ENCODE measurements around the gene OR2F2.

Gene OR2F2

GRCh38 chr7:143902332-143902899, 32.6 kb upstream of the OR2F2 start:
- H3K79me2 ChIP-seq (ENCODE audit: insufficient read depth, low read length) = peaks cover 29% of the 10 kb centered on the region
- peak overlapping the region; percentile 76 for H3K4me3 ChIP-seq (ENCODE audit: low read length, poor library complexity, severe bottlenecking)
- H2AFZ ChIP-seq (ENCODE audit: low read length) = peak overlapping the region; percentile 96
- no peaks in the 10 kb centered on the region for H3K27me3 ChIP-seq (ENCODE audit: insufficient read depth, low read length, poor library complexity, severe bottlenecking)
- no peak for TF ChIP-seq EZH2phosphoT487 (IDR thresholded peaks at IDR 0.05; ENCODE audit: borderline replicate concordance)
- TF ChIP-seq CTCF (conservative IDR thresholded peaks at IDR 0.05; ENCODE audit: low read length) = no peak
- H3K9me2 ChIP-seq (replicated peaks; ENCODE audit: low read depth, low read length) = no peaks in the 10 kb centered on the region
- H3K9me3 ChIP-seq (ENCODE audit: insufficient read depth, low read depth, low read length) = no peaks in the 10 kb centered on the region
- H4K20me1 ChIP-seq (ENCODE audit: insufficient read depth, low read length, poor library complexity, severe bottlenecking) = peaks cover 29% of the 10 kb centered on the region
- H3K36me3 ChIP-seq (ENCODE audit: insufficient read depth, low read length) = no peaks in the 10 kb centered on the region
- H3K4me1 ChIP-seq (ENCODE audit: insufficient read depth, low read length, poor library complexity, severe bottlenecking) = peaks cover 35% of the 10 kb centered on the region
- H3K4me2 ChIP-seq (ENCODE audit: low read depth, low read length, poor library complexity, severe bottlenecking) = peak overlapping the region; percentile 90
- H3F3A ChIP-seq (ENCODE audit: low read depth) = no peaks in the 10 kb centered on the region
- peak overlapping the region; percentile 76 for H3K9ac ChIP-seq (ENCODE audit: low read depth, low read length, poor library complexity, severe bottlenecking)

- no peak overlapping the region for H3K4me2 ChIP-seq (ENCODE audit: low read depth, low read length, poor library complexity, severe bottlenecking)
- no peaks in the 10 kb centered on the region for H3F3A ChIP-seq (ENCODE audit: low read depth)
- peak overlapping the region; percentile 33; the same call in 1 of the 2 replicates for H2AFZ ChIP-seq (ENCODE audit: low read length)
- TF ChIP-seq EZH2phosphoT487 (IDR thresholded peaks at IDR 0.05; ENCODE audit: borderline replicate concordance) = no peak
- no peak for TF ChIP-seq CTCF (conservative IDR thresholded peaks at IDR 0.05; ENCODE audit: low read length)
- no peaks in the 10 kb centered on the region for H3K27me3 ChIP-seq (ENCODE audit: insufficient read depth, low read length, poor library complexity, severe bottlenecking)
- H3K9me2 ChIP-seq (replicated peaks; ENCODE audit: low read depth, low read length) = no peaks in the 10 kb centered on the region
- H4K20me1 ChIP-seq (ENCODE audit: insufficient read depth, low read length, poor library complexity, severe bottlenecking) = peaks cover 5% of the 10 kb centered on the region
- H3K4me1 ChIP-seq (ENCODE audit: insufficient read depth, low read length, poor library complexity, severe bottlenecking) = peaks cover 7% of the 10 kb centered on the region
- H3K9me3 ChIP-seq (ENCODE audit: insufficient read depth, low read depth, low read length) = no peaks in the 10 kb centered on the region
- H3K36me3 ChIP-seq (ENCODE audit: insufficient read depth, low read length) = no peaks in the 10 kb centered on the region
- H3K9ac ChIP-seq (ENCODE audit: low read depth, low read length, poor library complexity, severe bottlenecking) = no peak overlapping the region
- no peak overlapping the region for H3K4me3 ChIP-seq (ENCODE audit: low read length, poor library complexity, severe bottlenecking)
- peaks cover 8% of the 10 kb centered on the region for H3K79me2 ChIP-seq (ENCODE audit: insufficient read depth, low read length)
These were observed 29.5 kb upstream of the OR2F2 start for GRCh38 chr7:143905509-143905908.

- Histone ChIP-seq H3K4me3 (ENCODE audit: low read length, poor library complexity, severe bottlenecking) (no peak overlapping the region), H3K36me3 (ENCODE audit: insufficient read depth, low read length) (no peaks in the 10 kb centered on the region), H4K20me1 (ENCODE audit: insufficient read depth, low read length, poor library complexity, severe bottlenecking) (no peaks in the 10 kb centered on the region), H3F3A (ENCODE audit: low read depth) (no peaks in the 10 kb centered on the region), H3K27me3 (ENCODE audit: insufficient read depth, low read length, poor library complexity, severe bottlenecking) (no peaks in the 10 kb centered on the region), H3K4me2 (ENCODE audit: low read depth, low read length, poor library complexity, severe bottlenecking) (no peak overlapping the region), H3K9ac (ENCODE audit: low read depth, low read length, poor library complexity, severe bottlenecking) (no peak overlapping the region), H3K9me2 (replicated peaks; ENCODE audit: low read depth, low read length) (no peaks in the 10 kb centered on the region), H2AFZ (ENCODE audit: low read length) (no peak overlapping the region), H3K79me2 (ENCODE audit: insufficient read depth, low read length) (peaks cover 2% of the 10 kb centered on the region), H3K9me3 (ENCODE audit: insufficient read depth, low read depth, low read length) (no peaks in the 10 kb centered on the region), H3K4me1 (ENCODE audit: insufficient read depth, low read length, poor library complexity, severe bottlenecking) (peaks cover under 1% of the 10 kb centered on the region)
- TF ChIP-seq CTCF (conservative IDR thresholded peaks at IDR 0.05; ENCODE audit: low read length) (no peak), EZH2phosphoT487 (IDR thresholded peaks at IDR 0.05; ENCODE audit: borderline replicate concordance) (no peak)
These were observed 28.9 kb upstream of the OR2F2 start for GRCh38 chr7:143906151-143906550.
